H7 (cell line): Measurements from ENCODE around the gene LPP. TPM values are rescaled to one million over a fixed set of nuclear protein-coding genes. Genes with fewer than 3 reads are reported as not detected.

Source experiments
- DNase-seq: peaks from one replicate; pipeline ENCODE4 v3.0.0; 2012
- H3K27me3 ChIP-seq: 2 replicates; pipeline ENCODE4 v1.6.0; 2011; ENCODE audit warnings: mild to moderate bottlenecking, low read length; ENCODE audit not compliant: control insufficient read depth, insufficient read depth
- H3K36me3 ChIP-seq: replicated peaks from 2 replicates; pipeline ENCODE4 v1.5.1; 2011; ENCODE audit warnings: low read length; ENCODE audit not compliant: control insufficient read depth, insufficient read depth
- H3K4me3 ChIP-seq: 2 replicates; pipeline ENCODE4 v1.5.1; 2011; ENCODE audit warnings: low read depth, mild to moderate bottlenecking, control low read depth, low read length, moderate library complexity; ENCODE audit not compliant: insufficient read depth
- total RNA-seq: library from RNA; depleted of rRNA; stranded (reverse); fragments of >200 nt; shearing (Covaris generic); gene quantifications from 2 replicates; pipeline ENCODE4 v1.2.3, GENCODE V29; 2014

Gene LPP
- total RNA-seq, 1 experiment from 2014 or later = 14.5 TPM

DNA sequence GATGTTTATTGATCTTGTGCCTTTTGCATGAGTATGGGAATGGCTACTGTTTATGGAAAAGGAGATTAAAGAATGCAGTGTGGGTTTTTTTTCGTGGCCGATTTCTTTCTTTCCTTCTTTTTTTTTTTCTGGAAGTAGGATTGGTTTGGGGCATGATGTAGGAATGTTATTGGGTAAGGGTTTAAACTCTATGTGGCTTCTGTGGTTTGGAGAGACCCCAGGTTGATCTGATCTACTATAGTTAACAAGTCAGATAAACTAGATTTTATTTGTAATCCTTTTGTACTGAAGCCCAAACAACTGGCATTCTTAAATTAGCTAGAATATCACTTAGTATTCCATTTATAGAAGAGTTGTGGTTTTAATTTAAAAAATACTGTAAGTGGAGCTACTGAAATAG lies 304.8 kb downstream of the LPP start:
- Histone ChIP-seq H3K4me3 (no peak overlapping the region), H3K36me3 (no peaks in the 10 kb centered on the region), H3K27me3 (no peaks in the 10 kb centered on the region)
- DNase-seq = no peak

DNA sequence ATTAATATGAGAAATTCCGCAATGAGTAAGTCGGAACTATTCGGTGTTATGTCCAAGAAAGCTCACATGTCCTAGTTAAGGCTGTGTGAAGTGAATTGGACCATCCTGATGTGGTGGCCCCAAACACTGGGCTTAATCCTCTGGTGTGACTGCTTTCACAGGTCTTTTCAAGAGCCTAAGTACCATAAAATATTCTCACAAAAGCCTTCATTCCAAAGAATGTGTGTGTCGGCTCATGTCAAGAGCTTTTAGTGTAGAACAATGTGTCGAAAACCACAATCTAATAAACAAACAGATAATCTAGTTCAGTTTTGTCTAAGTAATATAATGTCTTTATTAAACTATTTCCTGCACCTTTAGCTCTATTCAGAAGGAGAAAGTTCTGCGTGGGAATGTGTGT lies 311.4 kb downstream of the LPP start:
- DNase-seq = no peak
- no peaks in the 10 kb centered on the region for H3K27me3 ChIP-seq
- H3K4me3 ChIP-seq = no peak overlapping the region
- H3K36me3 ChIP-seq = no peaks in the 10 kb centered on the region

DNA sequence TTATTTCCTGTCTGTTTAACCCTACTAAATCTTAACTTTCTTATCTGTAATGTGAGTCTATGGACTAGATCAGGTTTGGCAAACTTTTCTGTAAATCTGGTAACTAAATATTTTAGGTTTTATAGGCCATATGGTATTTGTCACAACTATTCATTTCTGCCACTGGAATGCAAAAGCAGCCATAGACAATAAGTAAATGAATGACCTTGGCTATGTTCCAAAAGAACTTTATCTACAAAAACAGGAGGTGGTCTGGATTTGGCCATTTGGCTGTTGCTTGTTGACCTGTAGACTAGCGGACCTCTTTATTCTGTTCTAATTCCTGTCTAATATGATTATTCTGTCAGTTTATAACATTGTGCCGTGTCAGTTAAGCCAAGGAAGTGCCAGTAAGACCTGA lies 314.2 kb downstream of the LPP start:
- Histone ChIP-seq H3K4me3 (no peak overlapping the region), H3K27me3 (no peaks in the 10 kb centered on the region), H3K36me3 (no peaks in the 10 kb centered on the region)
- DNase-seq = no peak

DNA sequence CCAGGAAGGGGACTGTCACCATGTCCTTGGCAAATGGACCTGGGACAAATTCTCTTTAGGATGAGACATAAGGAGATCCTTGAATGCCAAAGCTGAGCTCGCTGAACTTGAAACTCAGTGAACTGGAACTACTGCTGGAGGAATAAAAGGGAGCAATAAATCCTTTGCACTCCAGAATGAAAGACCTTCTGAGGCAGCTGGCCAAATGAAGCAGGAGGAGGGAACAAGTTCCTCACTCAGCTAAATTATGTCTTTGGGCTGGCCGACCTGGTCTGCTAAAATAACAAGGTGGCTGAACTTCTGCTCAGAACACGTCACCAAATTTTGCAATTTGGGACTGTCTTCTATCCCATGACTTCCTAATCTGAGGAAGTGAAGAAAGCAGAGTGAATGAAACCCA lies 314.7 kb downstream of the LPP start:
- Histone ChIP-seq H3K27me3 (no peaks in the 10 kb centered on the region), H3K36me3 (no peaks in the 10 kb centered on the region), H3K4me3 (no peak overlapping the region)
- DNase-seq = no peak

DNA sequence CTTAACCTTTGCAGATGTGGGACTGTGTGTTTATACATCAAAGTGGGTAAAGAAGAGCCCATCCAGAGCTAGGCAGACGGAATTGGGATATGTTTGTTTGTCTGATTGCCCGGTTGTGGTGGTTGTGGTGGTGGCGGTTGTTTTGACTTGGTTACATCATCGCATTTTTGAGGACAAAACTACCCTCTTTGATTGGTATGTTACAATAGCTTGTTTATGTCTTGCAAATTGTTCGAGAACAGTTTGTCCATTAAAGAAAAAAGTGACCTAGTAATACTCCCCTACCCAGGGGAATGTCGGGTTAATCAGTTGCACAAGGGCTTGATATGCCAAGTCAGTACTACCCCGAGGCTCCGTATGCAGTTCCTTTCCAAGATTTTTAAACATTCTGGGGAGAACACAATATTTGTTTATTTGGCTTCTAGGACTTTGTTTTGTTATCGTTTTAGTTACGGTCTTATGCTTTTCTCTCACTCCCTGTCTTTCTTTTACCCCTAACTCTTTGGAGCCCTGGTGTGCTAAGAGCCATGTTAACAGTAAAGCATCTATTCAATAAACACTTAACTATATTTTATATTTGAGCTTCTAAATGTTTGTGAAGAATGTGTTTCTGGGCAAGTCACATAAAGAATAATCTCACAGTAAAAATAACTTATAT lies 315.4 kb downstream of the LPP start:
- Histone ChIP-seq H3K36me3 (no peaks in the 10 kb centered on the region), H3K27me3 (no peaks in the 10 kb centered on the region)
- no peak for DNase-seq

DNA sequence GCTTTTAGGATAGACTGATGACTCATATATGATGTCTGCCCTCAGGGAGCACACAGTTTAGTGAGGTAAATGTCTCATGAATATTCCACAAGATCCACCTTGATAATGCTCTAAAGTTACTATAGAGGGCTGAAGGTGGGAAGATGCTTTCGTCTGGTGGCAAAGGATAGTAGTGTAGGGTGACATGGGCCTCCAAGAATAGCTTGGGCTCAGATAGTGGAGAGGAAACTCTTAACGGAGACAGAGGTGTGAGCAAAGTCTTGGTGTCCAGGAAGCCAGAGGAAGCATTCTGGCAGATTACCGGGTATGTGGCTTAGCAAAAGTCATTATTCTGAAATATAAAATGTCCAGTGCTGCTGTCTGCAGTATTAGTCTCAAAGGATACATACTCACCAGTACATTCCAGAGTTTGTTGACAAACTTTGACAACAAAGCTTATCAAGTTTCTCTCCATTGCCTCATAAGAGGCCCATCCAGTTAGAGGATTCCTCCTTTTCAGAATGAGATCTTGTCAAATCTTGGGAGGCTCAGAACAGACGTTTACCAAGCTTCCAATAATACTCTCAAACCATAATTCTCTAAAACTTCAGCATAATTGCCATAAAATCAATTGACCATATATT lies 316.7 kb downstream of the LPP start:
- no peaks in the 10 kb centered on the region for H3K36me3 ChIP-seq
- no peak for DNase-seq
- no peaks in the 10 kb centered on the region for H3K27me3 ChIP-seq
- H3K4me3 ChIP-seq = no peak overlapping the region

More for the DNA sequence above, 315.4 kb downstream of the LPP start:
- H3K4me3 ChIP-seq = no peak overlapping the region

DNA sequence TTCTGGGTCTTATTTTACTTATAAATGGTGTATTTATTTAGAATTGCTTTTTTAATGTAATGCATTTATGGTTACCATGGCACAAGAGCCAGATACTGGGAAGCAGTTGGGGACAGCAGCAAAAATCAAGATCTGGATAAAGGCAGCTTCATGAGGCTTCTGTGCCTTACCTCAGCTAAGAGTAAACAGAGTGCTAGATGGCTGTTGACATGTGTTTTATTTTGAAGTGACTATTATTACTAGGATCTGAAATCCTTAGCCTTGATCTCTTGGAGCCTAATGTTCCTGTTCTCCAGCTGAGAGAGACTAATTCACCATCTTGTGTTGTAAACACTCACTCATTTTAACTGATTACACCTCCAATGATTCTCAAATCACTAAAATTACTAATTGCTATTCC lies 317.8 kb downstream of the LPP start:
- H3K36me3 ChIP-seq = no peaks in the 10 kb centered on the region
- no peaks in the 10 kb centered on the region for H3K27me3 ChIP-seq
- no peak overlapping the region for H3K4me3 ChIP-seq
- DNase-seq = no peak

DNA sequence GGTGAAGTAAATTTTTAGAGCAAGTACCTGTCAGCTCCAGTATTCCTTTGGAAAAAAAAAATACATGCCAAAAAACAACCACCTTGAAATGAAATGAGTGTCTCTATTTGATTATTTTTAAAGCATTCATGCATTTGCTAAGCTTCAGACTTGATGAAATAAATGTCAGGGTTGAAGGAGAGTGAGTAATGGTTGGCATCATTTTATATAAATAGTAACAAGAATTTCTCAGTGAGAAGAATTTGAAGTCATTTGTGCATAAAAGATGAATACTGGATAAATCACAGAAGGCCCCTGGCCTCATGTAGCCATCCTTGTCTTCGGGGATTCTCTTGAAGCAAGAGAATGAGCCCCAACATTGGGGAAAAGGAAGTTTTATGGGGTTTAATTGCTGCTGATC lies 318.4 kb downstream of the LPP start:
- H3K4me3 ChIP-seq = no peak overlapping the region
- H3K36me3 ChIP-seq = no peaks in the 10 kb centered on the region
- H3K27me3 ChIP-seq = no peaks in the 10 kb centered on the region
- DNase-seq = no peak

DNA sequence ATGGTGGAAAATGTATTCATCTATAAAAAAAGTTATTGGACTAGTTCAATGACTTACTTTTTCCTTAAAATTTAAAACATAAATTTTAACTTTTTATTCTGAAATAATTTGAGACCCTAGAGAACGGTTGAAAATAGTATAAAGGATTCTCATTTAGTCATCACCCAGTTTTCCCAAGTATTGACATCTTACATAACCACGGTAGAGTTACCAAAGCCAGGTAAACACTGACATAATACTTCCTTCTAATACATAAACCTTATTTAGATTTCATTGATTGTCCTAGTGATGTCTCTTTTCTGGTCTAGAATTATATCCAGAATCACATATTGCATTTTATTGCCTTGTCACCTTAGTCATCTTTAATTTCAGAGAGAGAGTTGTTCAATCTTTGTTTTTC lies 319.1 kb downstream of the LPP start:
- H3K36me3 ChIP-seq = no peaks in the 10 kb centered on the region
- no peaks in the 10 kb centered on the region for H3K27me3 ChIP-seq
- H3K4me3 ChIP-seq = no peak overlapping the region
- DNase-seq = no peak

DNA sequence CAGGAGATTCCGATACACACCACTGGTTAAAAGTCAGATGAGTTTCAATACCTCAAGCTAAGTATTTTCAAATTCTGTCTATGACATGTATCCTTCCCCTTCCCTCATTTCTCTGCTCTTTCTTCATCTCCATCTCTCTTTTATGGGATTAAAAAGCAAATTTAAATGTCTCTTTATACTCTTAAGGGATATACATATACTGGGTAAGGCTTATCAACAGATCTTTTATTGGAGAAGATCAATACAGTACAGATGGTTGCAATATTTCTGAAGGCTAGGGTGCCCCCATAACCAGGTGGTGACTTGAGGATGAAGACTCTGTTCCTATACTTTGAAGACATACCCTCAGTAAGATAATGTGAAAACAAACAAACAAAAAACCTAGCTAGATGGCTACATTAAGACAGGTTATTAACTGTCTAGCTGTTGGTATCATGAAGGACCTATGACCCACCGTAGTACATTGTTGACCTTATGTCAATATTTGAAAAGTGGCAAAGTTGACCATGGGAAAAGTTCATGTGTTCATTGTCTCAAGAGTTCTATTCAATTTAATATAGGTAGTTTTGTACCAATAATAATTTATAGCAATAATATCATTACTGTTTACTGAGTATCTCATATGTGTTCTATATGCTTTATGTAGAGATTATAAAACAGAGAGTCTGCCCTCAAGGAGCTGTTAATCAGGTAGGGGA lies 319.8 kb downstream of the LPP start:
- no peak for DNase-seq
- no peak overlapping the region for H3K4me3 ChIP-seq
- no peaks in the 10 kb centered on the region for H3K36me3 ChIP-seq
- H3K27me3 ChIP-seq = no peaks in the 10 kb centered on the region

DNA sequence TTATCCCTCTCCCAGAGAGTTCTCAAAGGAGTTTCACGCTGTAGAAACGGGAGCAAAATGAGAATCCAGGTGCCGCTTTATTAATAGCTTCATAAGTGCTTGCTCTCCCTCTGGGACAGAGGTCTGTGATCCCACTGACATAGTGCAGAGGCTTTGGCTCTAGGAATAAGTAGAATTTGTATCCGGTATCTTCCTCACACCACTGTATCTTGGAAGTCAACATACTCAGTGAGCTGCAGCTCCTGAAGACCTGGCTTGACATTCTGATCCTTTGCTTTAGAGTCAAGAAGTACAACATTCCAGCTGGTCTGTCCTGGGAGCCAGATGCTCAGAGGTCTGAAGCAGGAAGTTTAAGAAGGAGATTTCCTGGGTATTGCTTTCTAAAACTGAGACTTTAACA lies 323.0 kb downstream of the LPP start:
- no peaks in the 10 kb centered on the region for H3K36me3 ChIP-seq
- DNase-seq = no peak
- no peaks in the 10 kb centered on the region for H3K27me3 ChIP-seq
- no peak overlapping the region for H3K4me3 ChIP-seq

DNA sequence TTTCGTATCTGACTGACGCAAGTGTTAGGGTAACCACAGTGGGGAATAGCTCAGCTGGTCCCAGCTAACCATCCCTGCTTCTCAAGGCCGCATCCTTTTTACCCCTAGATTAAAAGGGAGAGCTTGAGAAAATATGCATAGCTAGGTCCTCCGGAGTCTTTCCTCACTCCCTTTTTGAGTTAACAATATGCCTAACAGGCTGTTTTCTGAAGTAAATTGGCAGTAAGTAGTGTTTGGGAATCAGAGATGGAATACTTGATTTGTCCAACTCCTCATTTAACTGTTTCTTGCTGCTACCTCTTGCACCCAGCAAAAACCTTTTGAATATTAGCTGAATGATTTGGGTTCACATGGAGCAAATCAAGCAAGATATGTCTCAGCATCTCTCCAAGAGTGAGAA lies 326.1 kb downstream of the LPP start:
- H3K27me3 ChIP-seq = no peaks in the 10 kb centered on the region
- no peak overlapping the region for H3K4me3 ChIP-seq
- peak; percentile 15 for DNase-seq
- no peaks in the 10 kb centered on the region for H3K36me3 ChIP-seq

DNA sequence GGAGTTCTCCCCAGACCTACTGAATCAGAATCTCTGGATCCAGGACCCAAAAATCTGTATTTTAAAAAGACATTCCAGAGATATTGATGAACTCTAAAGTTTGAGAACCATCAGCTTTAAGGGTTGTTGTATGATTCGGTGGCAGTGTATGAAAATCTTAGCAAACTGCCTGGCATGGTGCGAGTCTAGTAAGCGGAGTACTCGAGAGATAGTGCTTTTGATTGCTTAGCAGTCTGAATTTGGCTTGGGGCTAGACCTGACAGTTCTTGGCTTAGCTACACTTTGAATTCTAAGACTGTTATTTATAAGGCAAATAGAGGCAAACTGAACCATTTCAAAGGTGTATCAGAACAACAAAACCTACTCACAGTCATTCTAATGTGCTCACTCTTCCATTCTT lies 329.0 kb downstream of the LPP start:
- H3K36me3 ChIP-seq = no peaks in the 10 kb centered on the region
- no peak for DNase-seq
- no peaks in the 10 kb centered on the region for H3K27me3 ChIP-seq
- H3K4me3 ChIP-seq = no peak overlapping the region

DNA sequence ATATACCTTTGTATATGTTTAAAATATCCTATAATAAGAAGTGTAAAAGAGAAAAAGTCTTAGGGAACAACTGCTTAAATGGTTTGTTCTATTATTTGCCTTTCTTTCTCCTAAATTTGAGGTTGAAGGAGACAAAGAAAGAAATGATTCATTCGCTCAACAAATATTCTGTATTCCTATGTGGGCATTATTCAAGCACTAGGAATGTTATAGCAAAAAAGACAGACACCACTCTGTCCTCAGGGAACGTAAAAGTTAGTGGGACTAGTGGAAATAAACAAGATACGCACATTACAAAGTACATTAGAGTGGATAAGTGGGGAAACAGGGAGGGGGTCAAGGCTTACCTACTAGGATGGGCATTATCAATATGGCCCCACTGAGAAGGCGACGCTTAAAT lies 332.2 kb downstream of the LPP start:
- Histone ChIP-seq H3K27me3 (no peaks in the 10 kb centered on the region), H3K36me3 (no peaks in the 10 kb centered on the region), H3K4me3 (no peak overlapping the region)
- no peak for DNase-seq

DNA sequence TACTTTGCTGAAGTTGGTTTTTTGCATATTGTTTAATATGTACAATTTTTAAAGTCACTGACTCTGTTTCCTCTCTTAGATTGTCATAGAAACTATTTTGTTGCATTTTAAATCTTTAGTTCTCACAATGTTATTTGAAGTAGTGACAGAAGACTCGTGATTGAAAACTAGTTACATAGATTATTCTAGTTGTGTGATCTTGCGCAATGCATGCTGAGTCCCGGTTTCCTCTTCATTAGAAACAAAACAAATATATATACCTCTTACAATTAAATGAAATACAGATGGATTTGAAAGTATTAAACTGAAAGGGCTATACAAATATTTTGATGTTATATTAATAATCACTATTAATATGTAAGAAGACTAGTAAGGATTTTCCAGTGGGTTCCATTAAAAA lies 333.0 kb downstream of the LPP start:
- no peak for DNase-seq
- no peak overlapping the region for H3K4me3 ChIP-seq
- no peaks in the 10 kb centered on the region for H3K36me3 ChIP-seq
- no peaks in the 10 kb centered on the region for H3K27me3 ChIP-seq
